Fibroblast of skin of left quadriceps (primary cell): ENCODE results near the gene SLC27A5.

Experiments used
- DNase-seq, 2 experiments: peaks; one replicate each; pipeline ENCODE4 v3.0.0-alpha.2; 2013; ENCODE audit warnings: low read depth in 2 of 2

SLC27A5 gene, protein sequence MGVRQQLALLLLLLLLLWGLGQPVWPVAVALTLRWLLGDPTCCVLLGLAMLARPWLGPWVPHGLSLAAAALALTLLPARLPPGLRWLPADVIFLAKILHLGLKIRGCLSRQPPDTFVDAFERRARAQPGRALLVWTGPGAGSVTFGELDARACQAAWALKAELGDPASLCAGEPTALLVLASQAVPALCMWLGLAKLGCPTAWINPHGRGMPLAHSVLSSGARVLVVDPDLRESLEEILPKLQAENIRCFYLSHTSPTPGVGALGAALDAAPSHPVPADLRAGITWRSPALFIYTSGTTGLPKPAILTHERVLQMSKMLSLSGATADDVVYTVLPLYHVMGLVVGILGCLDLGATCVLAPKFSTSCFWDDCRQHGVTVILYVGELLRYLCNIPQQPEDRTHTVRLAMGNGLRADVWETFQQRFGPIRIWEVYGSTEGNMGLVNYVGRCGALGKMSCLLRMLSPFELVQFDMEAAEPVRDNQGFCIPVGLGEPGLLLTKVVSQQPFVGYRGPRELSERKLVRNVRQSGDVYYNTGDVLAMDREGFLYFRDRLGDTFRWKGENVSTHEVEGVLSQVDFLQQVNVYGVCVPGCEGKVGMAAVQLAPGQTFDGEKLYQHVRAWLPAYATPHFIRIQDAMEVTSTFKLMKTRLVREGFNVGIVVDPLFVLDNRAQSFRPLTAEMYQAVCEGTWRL

GRCh38 chr19:58511353-58512208 is at the start of gene SLC27A5:
Gene SLC27A5 (minus strand): TSS chr19:58511992. CDS start chr19:58511955, 37 bp downstream.
- no peak for DNase-seq

DNA sequence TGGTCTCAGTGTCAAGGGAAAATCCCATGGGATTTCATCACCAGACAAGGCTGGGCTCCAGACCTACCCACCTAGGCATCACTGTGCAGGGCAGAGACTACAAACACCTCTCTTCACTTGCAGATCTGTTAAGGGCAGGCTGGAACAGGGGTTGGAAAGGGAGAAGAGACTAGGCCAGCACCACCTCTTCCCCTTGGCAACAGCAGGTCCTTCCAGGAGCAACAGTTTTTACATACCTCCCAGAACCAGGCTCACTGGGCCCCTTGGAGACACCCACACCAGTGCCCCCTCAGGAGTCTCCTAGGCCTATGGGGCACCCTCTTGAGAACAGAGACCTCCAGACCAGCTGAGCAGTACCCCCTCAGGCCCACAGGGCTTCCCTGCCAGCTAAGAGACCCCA is 49.1 kb upstream of the SLC27A5 start:
- DNase-seq = no peak

DNA sequence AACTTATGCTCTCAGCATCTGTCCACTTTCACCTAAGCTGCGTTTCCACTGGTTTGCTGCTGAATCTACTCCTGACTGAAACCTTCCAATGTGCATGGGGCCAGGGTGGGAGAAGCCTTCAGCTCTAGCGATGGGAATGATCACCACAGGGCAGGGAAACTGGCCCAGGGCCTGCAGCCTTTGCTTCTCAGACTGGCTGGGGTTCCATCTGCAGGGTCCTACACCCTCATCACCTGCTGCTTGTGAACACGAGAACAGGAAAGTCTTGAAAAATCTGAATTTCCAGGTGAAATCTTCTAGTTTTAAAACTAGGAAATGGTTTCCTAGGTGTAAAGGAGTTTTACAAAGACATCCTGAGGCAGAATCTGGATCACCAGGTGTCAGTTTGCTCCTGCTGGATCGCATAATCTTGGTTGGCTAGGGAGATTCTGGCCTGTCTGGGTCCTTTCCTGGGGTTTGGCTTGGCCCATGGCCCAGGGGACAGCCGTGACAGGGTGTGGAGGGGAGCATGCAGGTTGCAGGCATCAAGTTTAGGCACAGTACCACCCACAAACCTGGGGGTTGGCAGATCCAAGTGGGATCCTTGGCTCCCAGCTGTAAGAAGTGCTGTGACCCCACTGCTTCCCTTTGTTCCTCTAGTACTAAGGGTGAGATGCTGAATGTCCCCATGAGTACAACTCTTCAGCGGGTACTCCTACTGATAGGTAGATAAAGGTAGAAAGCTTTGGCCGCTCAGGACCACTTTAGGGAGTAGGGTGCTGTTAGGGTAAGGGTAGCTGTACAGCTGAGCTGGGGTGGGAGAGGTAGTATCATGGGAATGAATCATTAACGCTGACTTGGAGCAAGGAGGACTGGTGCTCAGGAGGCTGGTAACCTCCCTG is 48.5 kb upstream of the SLC27A5 start:
- DNase-seq = no peak

GRCh38 chr19:58559275-58560006 is 47.6 kb upstream of the SLC27A5 start:
- DNase-seq = peak; percentile 72 to 74

- DNase-seq = peak; percentile 97
Observed at GRCh38 chr19:58558623-58559274, 47.0 kb upstream of the SLC27A5 start.

DNA sequence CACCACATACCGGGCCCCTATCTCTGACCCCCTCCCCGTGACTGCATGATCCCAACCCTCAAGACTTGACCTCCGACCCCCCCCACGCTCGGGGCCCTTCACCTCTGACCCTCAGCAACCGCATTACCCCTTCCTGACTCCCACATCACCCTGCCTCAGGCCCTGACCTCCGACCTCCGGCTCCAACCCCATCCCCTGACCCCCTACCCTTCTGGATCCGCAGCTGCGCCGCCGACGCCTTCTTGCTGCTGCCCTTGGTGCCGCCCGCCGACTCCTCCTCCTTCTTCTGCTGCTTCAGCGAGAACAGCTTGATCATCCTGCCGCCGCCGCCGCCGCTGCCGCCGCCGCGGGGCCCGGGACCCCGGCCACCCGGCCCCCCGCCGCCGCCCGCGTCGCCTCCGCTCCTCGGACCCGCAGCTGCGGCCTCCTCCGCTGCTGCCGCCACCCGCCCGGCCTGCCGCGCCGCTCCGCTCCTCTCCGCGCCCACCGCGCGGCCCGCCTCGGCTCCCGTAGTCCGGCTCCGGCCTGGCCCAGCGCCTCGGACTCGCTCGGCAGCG is 46.4 kb upstream of the SLC27A5 start, which contains the start of gene UBE2M:
TSS of gene UBE2M (minus strand) at position 546 of the 557 bp plus-strand sequence. CDS start at position 316, 230 bp downstream.
- DNase-seq = no peak

- DNase-seq = no peak
Observed at GRCh38 chr19:58557221-58558065, 45.7 kb upstream of the SLC27A5 start.

GRCh38 chr19:58556622-58557220 is 44.9 kb upstream of the SLC27A5 start:
- no peak for DNase-seq

DNA sequence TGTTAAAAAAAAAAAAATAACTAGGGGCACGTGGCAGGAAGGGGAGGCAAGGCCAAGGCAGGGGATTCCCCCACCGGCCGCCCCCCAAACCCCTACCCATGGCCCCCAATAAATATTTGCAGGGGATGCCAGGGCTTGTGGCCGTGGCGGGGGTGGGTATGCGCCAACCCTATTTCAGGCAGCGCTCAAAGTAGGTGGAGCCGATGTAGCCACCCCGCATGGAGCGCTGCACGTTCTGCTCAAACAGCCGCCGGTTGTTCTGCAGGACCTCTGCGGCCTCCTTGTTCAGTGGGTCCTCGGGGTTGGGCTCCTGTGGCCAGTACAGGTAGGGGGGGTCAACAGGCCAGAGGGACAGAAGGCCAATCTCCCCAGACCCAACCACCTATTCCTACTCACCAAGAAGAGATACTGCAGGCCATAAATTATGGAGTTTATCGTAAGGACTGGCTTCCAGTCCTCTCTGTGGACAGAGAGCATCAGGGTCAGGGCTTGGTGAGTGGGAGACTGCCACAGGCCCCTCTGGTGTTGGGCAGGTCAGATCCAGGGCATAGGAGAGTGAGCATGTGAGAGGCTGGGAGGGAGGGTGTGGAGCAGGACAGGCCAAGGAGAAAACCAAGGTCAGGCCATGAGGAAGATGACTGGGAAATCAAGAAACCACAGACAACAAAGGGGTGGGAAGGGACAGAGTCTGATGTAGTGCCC is 44.3 kb upstream of the SLC27A5 start:
- no peak for DNase-seq

GRCh38 chr19:58555369-58555885 is 43.6 kb upstream of the SLC27A5 start:
- no peak for DNase-seq

DNA sequence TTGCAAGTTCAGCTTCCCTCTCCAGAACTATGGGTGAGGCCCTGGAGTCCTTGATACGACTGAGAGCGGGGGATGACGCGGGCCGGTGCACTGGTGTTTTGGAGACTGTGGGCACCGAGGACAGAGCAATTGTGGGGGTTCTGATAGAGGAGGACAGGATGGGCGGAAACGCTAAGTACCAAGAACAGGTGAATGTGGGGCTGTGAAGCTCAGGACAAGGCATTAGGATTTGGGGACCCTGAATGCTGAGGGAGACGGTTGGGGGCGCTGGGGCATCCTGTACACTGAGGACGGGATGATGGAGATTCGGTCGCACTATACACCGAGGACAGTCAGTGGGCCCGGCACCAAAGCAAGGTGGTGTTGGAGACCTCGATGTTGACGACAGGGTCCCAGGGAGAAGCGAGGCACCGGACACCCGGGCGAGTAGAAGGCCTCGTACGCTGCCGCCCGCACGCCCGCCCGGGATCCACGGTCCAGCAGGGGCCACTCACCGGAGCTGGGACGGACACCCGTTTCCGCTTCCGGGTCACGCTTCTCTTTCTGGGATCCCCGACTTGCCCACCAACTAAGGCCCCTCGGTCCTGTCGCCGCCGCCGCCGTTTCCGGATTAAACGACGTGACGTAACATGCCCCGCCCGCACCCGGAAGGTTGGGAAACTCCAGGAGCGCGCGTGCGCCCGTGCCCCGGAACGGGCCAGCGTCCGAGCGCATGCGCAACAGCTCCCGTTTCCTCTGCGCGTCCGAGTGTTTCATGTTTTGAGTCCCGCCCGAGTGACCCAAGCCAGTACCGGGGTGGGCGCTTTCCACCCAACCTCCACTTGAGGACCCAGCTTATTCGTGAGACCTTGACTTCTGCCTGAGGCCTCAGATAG is 42.9 kb upstream of the SLC27A5 start, which contains the start of gene CHMP2A:
TSS of gene CHMP2A (minus strand) at position 612 of the 875 bp plus-strand sequence. CDS start 893 bp downstream, outside the sequence.
- DNase-seq = peak; percentile 93 to 94

- no peak for DNase-seq
Observed at GRCh38 chr19:58553799-58554493, 42.2 kb upstream of the SLC27A5 start.

GRCh38 chr19:58552655-58553054 is 40.9 kb upstream of the SLC27A5 start:
- DNase-seq = no peak

DNA sequence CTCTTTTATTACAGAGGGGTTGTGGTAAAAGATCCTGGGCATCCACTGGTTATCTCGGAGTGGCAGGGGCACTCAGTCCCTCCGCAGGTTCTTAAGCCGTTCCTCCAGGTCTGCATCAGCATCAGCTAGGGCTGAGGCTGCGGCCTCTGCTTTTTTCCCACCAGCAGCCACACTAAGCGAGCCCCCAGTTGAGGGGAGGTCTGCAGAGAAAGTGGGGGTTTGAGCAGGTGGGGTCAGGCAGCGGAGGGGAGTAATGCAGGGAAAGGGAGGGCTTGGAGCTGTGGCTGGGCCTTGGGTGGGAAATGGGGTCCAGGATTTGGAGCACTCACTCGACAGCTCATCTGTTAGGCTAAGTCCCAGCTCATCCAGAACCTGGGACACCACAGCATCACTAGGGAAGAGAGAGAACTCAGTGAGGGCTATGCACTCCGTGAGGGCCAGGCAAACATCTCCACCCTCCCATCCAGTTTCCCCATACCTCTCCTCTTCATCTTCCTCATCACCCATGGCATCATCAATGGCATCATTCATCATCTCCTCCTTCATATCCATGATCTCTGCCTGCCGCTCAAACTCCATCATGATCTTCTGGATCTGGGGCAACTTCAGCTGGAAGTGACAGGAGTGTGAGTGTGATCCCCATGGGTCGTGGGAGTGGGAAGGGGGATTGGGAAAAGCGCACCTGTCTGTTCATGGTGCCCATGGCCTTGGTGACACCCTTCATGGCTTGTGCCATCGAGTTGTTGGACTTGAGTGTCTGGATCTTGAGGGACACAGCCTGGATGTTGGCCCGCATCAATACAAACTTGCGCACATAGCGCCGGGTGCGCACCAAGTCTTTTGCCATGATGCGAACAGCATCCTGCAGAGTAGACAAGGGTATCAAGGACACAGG is 40.0 kb upstream of the SLC27A5 start:
- DNase-seq = no peak
